ENCODE measurements around the gene TIMELESS.
"Not testable (repeated sequence)": the region's sequence is repeated elsewhere in the genome, so short reads cannot be mapped to it uniquely, and the experiment has no call there.

The TIMELESS gene

DNA sequence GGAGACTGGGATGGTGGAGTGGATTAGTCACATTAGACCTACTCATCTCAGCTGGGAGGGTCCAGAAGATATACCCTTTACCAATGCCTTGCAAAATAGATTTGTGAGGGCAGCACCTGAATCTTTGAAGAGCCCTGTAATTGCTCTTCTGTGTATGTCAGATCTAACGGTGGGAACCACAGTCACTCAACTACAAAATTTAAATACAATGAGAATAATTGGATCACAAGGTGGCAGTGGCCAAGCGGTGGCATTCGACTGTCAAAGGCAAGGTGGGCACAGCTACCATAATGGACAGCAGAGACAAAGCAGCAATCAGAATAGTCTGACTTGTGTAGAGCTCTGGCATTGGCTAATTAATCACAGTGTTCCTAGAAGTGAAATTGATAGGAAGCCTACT is 49.8 kb downstream of the TIMELESS start:
- not testable (repeated sequence) for DNase-seq

DNA sequence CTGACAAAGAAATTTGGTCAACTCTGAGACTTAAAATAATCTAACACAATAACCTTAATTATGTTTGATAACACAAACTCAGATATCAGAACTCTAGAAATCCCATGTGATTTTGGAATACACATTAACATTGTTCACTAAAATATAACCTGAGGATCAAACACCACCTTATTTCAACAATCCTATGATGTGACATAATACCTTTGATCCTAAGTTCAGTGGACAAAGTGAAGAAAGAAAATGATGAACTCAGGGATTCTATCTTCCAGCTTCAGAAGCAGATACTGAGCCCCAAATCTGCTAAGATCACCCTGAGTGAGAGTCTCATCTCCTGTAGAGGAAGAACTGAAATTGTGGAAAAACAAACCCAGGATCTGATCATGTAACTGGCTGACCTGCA is 50.9 kb downstream of the TIMELESS start:
- no peak for DNase-seq

DNA sequence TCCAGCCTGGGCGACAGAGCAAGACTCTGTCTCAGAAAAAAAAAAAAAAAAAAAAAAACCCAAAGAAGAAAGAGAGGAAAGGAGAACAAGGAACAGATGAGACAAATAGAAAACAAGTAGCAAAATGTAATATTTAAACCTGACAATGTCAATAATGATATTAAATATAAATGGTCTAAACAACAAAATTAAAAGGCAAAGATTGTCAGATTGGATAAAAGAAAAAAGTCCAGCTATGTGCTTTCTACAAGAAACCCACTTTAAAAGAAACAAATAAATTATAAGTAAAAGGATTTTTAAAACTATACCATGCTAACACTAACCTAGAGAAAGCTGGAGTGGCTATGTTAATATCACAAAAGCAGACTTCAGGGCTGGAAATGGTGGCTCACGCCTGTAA is 56.9 kb downstream of the TIMELESS start:
- no peak for DNase-seq

DNA sequence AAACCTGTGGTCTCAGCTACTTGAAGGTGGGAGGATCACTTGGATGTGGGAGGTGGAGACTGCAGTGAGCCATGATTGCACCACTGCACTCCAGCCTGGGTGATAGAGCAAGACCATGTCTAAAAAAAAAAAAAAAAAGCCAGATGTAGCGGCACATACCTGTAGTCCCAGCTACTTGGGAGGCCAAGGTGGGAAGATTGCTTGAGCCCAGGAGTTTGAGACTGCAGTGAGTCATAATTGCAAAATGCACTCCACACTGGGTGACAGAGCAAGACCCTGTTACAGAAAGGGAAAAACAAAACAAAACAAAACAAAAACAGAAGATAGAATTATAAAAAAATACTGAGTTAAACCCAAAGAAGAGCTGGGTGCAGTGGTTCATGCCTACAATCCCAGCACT is 57.5 kb downstream of the TIMELESS start:
- DNase-seq = no peak

DNA sequence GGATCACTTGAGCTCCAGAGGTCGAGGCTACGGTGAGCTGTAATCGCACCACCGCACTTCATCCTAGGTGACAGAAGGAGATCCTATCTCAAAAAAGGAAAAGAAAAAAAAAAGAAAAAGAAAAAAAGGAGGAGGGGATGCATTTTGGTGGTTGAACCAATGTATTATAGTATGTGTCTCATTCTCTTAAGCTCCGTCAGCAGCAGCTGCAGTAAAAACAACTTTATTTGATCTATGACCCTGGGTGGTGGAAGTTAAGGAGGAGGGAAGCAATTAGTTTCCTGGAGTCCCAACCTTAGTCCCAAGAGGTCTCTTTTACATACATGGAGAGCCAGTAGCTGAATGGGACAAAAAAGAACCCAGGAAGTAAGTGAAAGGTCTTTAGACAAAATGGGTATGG is 59.8 kb downstream of the TIMELESS start:
- no peak for DNase-seq

DNA sequence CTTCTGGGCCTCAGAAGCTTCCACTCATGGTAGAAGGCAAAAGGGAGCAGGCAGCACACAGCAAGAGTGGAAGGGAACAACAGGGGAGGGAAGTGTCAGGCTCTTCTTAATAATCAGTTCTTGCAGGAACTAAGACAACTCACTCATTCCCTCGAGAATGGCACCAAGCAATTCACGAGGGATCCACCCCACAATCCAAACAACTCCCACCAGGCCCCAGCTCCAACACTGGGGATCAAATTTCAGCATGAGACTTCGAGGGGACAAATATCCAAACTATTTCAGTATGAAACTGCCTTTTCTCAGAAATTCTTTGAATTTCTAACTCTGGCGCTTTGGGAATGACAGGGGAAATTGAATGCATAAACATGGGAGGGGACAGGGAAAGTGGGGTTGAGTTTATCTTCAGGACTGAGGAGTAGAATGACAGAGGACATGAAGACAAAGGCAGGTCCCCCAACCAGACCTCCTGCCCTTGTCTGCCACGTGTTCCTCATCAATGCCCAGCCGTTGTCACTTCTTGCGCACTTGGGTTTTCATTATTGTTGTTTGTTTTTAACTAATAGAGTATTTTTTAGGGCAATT is 62.0 kb downstream of the TIMELESS start:
- DNase-seq = no peak

DNA sequence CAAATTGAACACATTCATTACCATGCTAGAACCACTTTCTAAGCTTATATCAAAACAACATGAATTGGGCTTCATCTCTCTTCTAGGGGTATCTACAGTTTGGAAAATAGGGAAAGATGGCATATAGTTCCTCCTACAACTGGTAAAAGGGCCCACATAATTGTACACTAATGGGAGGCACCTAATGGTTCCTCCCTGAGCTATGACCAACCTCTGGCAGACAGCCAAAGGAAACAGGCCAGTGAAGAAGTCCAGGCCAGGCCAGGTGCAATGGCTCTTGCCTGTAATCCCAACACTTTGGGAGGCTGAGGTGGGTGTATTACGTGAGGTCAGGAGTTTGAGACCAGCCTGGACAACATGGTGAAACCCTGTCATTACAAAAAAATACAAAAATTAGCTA is 63.4 kb downstream of the TIMELESS start:
- DNase-seq = no peak

DNA sequence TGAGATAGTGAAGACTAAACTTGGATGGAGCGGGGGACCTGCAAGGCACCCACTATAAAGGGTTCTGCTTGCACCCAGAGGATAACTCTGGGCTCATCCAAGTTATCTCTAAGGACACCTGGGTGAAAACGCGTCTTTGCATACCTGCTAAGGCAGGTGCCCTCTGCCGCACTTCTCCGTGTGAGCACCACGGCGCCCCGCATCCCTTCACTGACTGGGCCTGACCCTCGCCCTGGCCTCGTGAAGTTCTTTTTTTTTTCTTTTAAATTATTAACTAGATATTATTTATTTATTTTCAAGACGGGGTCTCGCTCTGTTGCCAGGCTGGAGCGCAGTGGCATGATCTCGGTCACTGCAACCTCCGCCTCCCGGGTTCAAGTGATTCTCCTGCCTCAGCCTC is 66.6 kb downstream of the TIMELESS start:
- no peak for DNase-seq

DNA sequence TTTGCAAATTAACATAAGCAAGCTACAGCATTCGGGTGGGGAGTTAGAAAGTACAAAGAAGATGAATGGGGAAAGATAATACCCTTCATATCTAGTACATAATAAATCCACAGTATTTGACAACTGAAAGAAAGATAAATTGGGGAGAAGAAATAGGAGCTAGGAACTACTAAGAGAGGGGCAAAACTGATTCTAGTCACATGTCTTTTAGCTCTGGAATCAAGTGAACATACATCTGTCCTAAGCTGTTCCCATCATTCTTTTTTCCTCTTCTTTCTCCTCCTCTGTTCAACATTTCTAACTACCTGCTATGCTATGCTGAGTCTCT is 71.3 kb downstream of the TIMELESS start:
- DNase-seq = no peak

DNA sequence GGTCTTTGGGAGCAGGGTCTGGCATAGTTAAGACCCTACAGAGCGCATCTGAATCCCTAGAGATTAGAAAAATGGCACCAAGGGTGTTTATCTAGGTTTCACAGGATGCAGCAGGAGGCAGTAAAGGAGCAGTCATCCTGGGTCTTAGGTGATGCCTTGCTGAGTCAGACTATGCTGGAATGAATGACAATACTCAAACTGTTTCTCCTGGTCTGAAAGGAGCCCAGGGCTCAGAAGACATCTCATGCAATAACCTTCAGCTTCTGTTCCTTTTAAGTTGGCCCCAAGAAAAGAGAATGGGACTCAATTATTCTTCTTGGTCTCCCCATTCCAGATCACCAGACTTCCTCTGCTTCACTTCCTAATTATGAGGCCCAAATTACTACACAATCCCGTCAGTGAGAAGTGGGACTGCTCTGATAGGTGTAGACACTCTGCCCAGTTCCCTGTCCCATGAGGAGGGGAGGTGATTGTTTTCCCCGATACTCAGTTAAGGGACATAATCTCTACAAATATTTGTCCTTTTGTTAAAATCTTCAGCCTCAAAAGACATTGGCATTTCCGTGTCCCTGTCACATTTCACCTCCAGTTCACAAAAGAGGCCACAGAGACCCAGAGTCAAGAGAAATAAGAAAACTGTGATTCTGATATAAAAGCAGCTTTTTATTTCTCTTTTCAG is 71.8 kb downstream of the TIMELESS start:
- no peak for DNase-seq

DNA sequence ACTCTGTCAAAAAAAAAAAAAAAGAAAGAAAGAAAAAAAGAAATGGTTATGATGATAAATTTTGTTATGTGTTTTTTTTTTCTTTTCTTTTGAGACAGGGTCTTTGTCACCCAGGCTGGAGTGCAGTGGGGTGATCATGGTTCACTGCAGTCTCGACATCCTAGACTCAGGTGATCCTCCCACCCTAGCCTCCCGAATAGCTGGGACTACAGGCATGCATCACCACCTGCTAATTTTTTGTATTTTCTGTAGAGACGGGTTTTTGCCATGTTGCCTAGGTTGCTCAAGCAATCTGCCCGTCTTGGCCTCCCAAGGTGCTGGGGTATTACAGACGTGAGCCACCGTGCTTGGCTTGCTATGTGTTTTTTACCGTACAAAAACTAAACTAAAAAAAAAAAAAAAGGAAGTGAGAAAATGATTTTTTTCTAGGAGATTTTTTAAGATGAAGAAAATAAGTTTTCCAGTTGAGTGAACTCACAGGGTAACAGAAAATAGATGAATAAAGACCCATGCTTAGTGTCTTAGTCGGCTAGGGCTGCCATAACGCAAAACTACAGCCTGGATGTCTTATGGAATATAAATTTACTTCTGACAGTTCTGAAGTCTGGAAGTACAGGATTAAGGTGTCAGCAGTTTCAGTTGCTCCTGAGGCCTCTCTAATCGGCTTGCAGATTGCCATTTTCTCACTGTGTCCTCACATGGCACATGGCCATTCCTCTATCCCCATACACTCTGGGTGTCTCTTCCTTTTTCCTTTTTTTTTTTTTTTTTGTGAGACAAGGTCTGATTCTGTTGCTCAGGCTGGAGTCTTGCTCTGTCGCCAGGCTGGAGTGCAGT is 73.4 kb downstream of the TIMELESS start:
- no peak for DNase-seq

DNA sequence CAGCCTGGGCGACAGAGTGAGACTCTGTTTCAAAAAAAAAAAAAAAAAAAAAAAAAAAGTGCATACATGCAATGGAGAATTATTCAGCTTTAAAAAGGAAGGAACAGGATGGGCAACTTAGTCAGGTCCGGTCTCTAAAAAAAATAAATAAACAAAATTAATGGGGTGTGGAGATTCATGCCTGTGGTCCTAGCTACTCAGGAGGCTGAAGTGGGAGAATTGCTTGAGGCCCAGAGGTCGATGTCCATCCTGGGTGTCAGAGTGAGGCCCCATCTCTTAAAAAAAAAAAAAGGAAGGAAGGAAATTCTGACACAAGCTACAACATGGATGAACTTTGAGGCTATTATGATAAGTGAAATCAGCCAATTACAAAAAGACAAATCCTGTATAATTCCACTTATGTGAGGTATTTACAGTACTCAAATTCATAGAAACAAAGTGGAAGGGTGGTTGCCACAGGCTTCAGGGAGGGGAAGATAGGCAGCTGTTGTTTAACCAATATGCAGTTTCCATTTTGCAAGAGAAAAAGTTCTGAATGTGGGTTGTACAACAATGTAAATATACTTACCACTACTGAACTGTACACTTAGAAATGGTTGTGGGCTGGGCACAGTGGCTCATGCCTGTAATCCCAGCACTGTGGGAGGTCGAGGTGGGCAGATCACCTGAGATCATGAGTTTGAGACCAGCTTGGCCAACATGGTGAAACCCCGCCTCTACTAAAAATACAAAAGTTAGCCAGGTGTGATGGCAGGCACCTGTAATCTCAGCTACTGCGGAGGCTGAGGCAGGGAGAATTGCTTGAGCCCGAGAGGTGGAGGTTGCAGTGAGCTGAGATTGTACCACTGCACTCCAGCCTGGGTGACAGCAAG is 74.3 kb downstream of the TIMELESS start:
- no peak for DNase-seq

DNA sequence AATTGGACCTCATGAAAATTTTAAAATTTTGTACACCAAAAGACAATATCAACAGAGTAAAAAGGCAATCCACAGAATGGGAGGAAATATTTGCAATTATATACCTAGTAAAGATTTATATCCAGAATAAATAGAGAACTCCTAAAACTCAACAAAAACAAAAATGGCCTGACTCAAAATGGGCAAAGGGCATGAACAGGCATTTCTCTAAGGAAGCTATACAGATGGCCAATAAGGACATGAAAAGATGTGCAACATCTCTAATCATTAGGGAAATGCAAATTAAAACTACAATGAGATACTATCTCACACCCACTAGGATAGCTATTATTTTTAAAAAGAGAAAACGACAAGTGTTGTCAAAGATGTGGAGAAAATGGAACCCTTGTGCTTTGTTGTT is 75.7 kb downstream of the TIMELESS start:
- DNase-seq = no peak

DNA sequence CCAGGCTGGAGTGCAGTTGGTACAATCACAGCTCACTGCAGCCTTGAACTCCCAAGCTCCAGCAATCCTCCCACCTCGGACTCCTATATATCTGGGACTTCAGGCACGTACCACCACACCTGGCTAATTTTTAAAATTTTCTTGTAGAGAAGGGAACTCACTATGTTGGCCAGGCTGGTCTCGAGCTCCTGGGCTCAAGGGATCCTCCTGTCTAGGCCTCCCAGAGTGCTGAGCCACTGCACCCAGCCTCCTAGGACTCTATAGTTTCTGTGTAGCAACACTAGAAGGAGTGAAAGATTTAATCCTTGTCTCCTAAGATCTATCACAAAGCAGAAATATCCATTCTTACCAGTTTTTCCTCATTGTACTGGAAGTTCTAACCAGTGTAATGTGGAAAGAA is 82.3 kb downstream of the TIMELESS start:
- DNase-seq = no peak

Measured in stimulated activated CD4-positive, alpha-beta T cell treated with anti-CD3 and anti-CD28 coated beads, Interleukin-4, amount 100 ng/mL, for 24 hours (primary cell).